Hepatocyte (in vitro differentiated cells): ENCODE measurements around the gene PDS5A. TPM values are rescaled to one million over a fixed set of nuclear protein-coding genes. Genes with fewer than 3 reads are reported as not detected.
"Not testable (repeated sequence)": the region's sequence is repeated elsewhere in the genome, so short reads cannot be mapped to it uniquely, and the experiment has no call there.

Experiments used
- DNase-seq: peaks from one replicate; pipeline ENCODE4 v3.0.0-alpha.2; 2016; ENCODE audit warnings: low spot score
- H2AFZ ChIP-seq: fragments of 200-600 bp; sonication (generic); 2 replicates; pipeline ENCODE4 v1.6.0; 2016; ENCODE audit warnings: antibody characterized with exemption, mild to moderate bottlenecking
- H3K27ac ChIP-seq: fragments of 200-600 bp; sonication (generic); 2 replicates; pipeline ENCODE4 v1.5.1; 2016; ENCODE audit warnings: mild to moderate bottlenecking
- H3K27me3 ChIP-seq: fragments of 200-600 bp; sonication (generic); 2 replicates; pipeline ENCODE4 v1.6.1; 2016
- H3K36me3 ChIP-seq: fragments of 200-600 bp; sonication (generic); replicated peaks from 2 replicates; pipeline ENCODE4 v1.5.1; 2016; ENCODE audit warnings: low read depth; ENCODE audit not compliant: insufficient read depth
- H3K4me1 ChIP-seq: fragments of 200-600 bp; sonication (generic); 2 replicates; pipeline ENCODE4 v1.5.1; 2016; ENCODE audit warnings: mild to moderate bottlenecking, moderate library complexity; ENCODE audit not compliant: insufficient read depth
- H3K4me2 ChIP-seq: fragments of 200-600 bp; sonication (generic); 2 replicates; pipeline ENCODE4 v1.6.0; 2016
- H3K4me3 ChIP-seq: fragments of 200-600 bp; sonication (generic); 2 replicates; pipeline ENCODE4 v1.5.1; 2016; ENCODE audit warnings: mild to moderate bottlenecking
- H3K79me2 ChIP-seq: fragments of 200-600 bp; sonication (generic); 2 replicates; pipeline ENCODE4 v1.6.0; 2017; ENCODE audit warnings: mild to moderate bottlenecking
- H3K9me2 ChIP-seq: fragments of 200-600 bp; sonication (generic); replicated peaks from 2 replicates; pipeline ENCODE4 v1.6.0; 2017; ENCODE audit warnings: mild to moderate bottlenecking; ENCODE audit not compliant: insufficient read depth
- H3K9me3 ChIP-seq: fragments of 200-600 bp; sonication (generic); 2 replicates; pipeline ENCODE4 v1.5.1; 2016; ENCODE audit warnings: low read depth, mild to moderate bottlenecking
- H4K20me1 ChIP-seq: fragments of 200-600 bp; sonication (generic); 2 replicates; pipeline ENCODE4 v1.6.0; 2016; ENCODE audit warnings: mild to moderate bottlenecking; ENCODE audit not compliant: insufficient read depth, poor library complexity, severe bottlenecking
- EZH2 ChIP-seq: fragments of 200-600 bp; sonication (generic); IDR thresholded peaks from 2 replicates; pipeline ENCODE4 v1.6.1; 2016; ENCODE audit warnings: antibody characterized with exemption, mild to moderate bottlenecking, borderline replicate concordance
- EZH2phosphoT487 ChIP-seq: fragments of 200-600 bp; sonication (generic); IDR thresholded peaks from one replicate; pipeline ENCODE4 v1.6.1; 2018; ENCODE audit warnings: antibody characterized with exemption, mild to moderate bottlenecking, low read depth, moderate library complexity; ENCODE audit not compliant: unreplicated experiment, severe bottlenecking
- WGBS: methylation state at CpG from one replicate; pipeline ENCODE4 v1.1.6; 2016; ENCODE audit warnings: low lambda C conversion rate; ENCODE audit errors: missing lambda C conversion rate; 5-methylcytosine and 5-hydroxymethylcytosine counted together
- polyA plus RNA-seq: library from polyadenylated mRNA; unstranded; fragments of >200 nt; fragmentation: Nextera tagmentation; extraction: Ambion mirVana; gene quantifications from 2 replicates; pipeline ENCODE4 v1.2.1, GENCODE V29; 2016
- total RNA-seq: library from RNA; depleted of rRNA; stranded (reverse); fragments of >200 nt; gene quantifications from 2 replicates; pipeline ENCODE4 v1.2.3, GENCODE V29; 2014
- TF ChIP-seq, protein P1 (sequence below): fragments of 200-600 bp; sonication (generic); IDR thresholded peaks from 2 replicates; pipeline ENCODE4 v1.5.1; 2016; ENCODE audit warnings: antibody characterized with exemption, mild to moderate bottlenecking; ENCODE audit not compliant: poor library complexity

Gene PDS5A
- total and polyA plus RNA-seq, 2 experiments from 2014 or later, result 24.6 to 69.2 TPM

DNA sequence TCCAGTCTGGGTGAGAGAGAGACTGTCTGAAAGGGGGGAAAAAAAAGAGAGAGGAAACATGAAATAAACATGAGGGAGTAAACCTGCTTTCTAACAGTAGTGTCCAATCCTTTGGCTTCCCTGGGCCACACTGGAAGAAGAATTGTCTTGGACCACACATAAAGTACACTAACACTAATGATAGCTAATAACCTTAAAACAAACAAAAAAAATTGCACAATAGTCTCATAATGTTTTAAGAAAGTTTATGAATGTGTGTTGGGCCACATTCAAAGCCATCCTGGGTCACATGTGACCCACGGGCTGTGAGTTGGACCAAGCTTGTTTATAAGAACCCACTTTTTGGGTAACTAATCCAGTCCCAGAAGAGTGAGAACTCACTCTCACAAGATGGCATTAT lies 30.3 kb downstream of the PDS5A start:
- H3K4me2 ChIP-seq, result no peak overlapping the region
- no peaks in the 10 kb centered on the region for H3K36me3 ChIP-seq
- H3K27me3 ChIP-seq, result no peaks in the 10 kb centered on the region
- H3K4me3 ChIP-seq, result no peak overlapping the region
- 59% methylated on average over 1 of the region's 1 CpG for WGBS
- no peaks in the 10 kb centered on the region for H3K9me2 ChIP-seq
- TF ChIP-seq, protein P1, sequence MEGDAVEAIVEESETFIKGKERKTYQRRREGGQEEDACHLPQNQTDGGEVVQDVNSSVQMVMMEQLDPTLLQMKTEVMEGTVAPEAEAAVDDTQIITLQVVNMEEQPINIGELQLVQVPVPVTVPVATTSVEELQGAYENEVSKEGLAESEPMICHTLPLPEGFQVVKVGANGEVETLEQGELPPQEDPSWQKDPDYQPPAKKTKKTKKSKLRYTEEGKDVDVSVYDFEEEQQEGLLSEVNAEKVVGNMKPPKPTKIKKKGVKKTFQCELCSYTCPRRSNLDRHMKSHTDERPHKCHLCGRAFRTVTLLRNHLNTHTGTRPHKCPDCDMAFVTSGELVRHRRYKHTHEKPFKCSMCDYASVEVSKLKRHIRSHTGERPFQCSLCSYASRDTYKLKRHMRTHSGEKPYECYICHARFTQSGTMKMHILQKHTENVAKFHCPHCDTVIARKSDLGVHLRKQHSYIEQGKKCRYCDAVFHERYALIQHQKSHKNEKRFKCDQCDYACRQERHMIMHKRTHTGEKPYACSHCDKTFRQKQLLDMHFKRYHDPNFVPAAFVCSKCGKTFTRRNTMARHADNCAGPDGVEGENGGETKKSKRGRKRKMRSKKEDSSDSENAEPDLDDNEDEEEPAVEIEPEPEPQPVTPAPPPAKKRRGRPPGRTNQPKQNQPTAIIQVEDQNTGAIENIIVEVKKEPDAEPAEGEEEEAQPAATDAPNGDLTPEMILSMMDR, result no peak
- TF ChIP-seq EZH2, result no peak
- no peak for TF ChIP-seq EZH2phosphoT487
- H2AFZ ChIP-seq, result no peak overlapping the region
- no peak for DNase-seq
- H3K4me1 ChIP-seq, result peaks cover 5% of the 10 kb centered on the region
- peak overlapping the region; percentile 3 for H3K27ac ChIP-seq
- peaks cover 75% of the 10 kb centered on the region for H4K20me1 ChIP-seq
- peaks cover 100% of the 10 kb centered on the region for H3K79me2 ChIP-seq
- no peaks in the 10 kb centered on the region for H3K9me3 ChIP-seq

DNA sequence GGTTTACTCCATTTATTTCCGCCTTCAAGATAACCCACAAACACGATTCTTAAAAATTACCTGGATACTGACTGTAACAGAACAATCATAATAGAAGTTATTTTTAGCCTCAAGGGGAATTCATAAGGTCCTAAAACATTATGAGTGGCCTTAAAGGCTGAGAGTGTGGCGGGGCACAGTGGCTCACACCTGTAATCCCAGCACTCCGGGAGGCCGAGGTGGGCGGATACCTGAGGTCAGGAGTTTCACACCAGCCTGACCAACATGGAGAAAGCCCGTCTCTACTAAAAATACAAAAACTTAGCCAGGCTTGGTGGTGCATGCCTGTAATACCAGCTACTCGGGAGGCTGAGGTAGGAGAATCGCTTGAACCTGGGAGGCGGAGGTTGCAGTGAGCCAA lies 33.5 kb downstream of the PDS5A start:
- not testable (repeated sequence) for H3K4me3 ChIP-seq, DNase-seq, H3K27ac ChIP-seq, H2AFZ ChIP-seq, H3K9me2 ChIP-seq, H3K36me3 ChIP-seq, H3K4me2 ChIP-seq, H3K4me1 ChIP-seq, H3K27me3 ChIP-seq, H3K9me3 ChIP-seq
- Histone ChIP-seq H3K79me2 (peaks cover 100% of the 10 kb centered on the region), H4K20me1 (peaks cover 79% of the 10 kb centered on the region)
- whole genome bisulfite sequencing, result 95% methylated on average over 10 of the region's 10 CpGs

DNA sequence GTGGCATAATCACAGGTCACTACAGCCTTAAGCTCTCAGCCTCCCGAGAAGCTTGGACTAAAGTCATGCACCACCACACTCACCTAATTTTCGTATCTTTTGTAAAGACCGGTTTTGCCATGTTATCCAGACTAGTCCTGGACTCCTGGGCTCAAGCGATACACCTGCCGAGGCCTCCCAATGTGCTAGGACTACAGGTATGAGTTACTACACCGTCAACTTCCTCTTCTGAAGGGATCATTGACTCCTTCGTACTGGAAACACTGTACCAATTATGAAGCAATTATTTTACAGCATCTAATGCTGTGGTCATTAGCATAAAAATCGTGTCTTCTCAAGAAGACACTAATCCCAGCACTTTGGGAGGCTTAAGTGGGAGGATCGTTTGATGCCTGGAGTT lies 35.2 kb downstream of the PDS5A start:
- Histone ChIP-seq H3K79me2 (peaks cover 100% of the 10 kb centered on the region), H2AFZ (no peak overlapping the region), H3K27me3 (no peaks in the 10 kb centered on the region), H3K9me3 (no peaks in the 10 kb centered on the region), H3K9me2 (no peaks in the 10 kb centered on the region), H3K36me3 (no peaks in the 10 kb centered on the region), H4K20me1 (peaks cover 71% of the 10 kb centered on the region), H3K4me2 (no peak overlapping the region), H3K27ac (no peak overlapping the region), H3K4me1 (peaks cover 5% of the 10 kb centered on the region), H3K4me3 (no peak overlapping the region)
- 89% methylated on average over 9 of the region's 9 CpGs for WGBS
- DNase-seq, result no peak
- TF ChIP-seq EZH2, result no peak
- TF ChIP-seq EZH2phosphoT487, result no peak
- TF ChIP-seq, protein P1, result no peak

DNA sequence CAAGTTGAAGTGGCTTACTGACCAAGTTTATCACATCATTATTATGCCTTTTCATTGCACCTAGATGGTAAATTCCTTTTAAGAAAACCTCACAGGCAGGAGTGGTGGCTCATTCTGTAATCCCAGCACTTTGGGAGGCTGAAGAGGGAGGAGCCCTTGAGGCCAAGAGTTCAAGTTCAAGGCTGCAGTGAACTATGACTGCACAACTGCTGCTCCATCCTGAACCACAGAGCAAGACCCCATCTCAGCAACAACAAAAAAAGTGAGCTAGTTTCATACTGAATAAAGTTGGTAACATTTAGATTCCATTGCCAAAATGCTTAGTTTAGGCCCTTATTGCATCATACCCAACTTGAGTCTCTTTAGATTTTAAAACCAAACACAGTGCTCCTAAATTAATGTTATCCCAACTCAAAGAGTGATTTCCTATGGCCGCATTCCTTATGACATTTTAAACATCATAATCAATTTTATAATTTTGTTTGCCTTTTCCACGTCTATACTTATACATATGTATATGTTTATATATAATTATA lies 36.0 kb downstream of the PDS5A start:
- no peak for DNase-seq

More for the DNA sequence above, 36.0 kb downstream of the PDS5A start:
- no peaks in the 10 kb centered on the region for H3K9me2 ChIP-seq
- H4K20me1 ChIP-seq, result peaks cover 71% of the 10 kb centered on the region
- no peak overlapping the region for H2AFZ ChIP-seq
- peaks cover 100% of the 10 kb centered on the region for H3K79me2 ChIP-seq
- H3K4me1 ChIP-seq, result peaks cover under 1% of the 10 kb centered on the region
- H3K4me2 ChIP-seq, result no peak overlapping the region
- WGBS, result 94% methylated on average over 2 of the region's 2 CpGs
- TF ChIP-seq EZH2phosphoT487 (no peak), EZH2 (no peak)
- TF ChIP-seq, protein P1, result no peak
- H3K9me3 ChIP-seq, result no peaks in the 10 kb centered on the region
- no peaks in the 10 kb centered on the region for H3K36me3 ChIP-seq
- no peak overlapping the region for H3K27ac ChIP-seq
- no peak overlapping the region for H3K4me3 ChIP-seq
- no peaks in the 10 kb centered on the region for H3K27me3 ChIP-seq
